ENCODE data around the gene TCF7. TPM values are rescaled to one million over a fixed set of nuclear protein-coding genes. Genes with fewer than 3 reads are reported as not detected.

The TCF7 gene
- total RNA-seq (2014; rRNA removed; shearing (Covaris generic)): 5.0 and 11.1 TPM in 2 replicates

DNA sequence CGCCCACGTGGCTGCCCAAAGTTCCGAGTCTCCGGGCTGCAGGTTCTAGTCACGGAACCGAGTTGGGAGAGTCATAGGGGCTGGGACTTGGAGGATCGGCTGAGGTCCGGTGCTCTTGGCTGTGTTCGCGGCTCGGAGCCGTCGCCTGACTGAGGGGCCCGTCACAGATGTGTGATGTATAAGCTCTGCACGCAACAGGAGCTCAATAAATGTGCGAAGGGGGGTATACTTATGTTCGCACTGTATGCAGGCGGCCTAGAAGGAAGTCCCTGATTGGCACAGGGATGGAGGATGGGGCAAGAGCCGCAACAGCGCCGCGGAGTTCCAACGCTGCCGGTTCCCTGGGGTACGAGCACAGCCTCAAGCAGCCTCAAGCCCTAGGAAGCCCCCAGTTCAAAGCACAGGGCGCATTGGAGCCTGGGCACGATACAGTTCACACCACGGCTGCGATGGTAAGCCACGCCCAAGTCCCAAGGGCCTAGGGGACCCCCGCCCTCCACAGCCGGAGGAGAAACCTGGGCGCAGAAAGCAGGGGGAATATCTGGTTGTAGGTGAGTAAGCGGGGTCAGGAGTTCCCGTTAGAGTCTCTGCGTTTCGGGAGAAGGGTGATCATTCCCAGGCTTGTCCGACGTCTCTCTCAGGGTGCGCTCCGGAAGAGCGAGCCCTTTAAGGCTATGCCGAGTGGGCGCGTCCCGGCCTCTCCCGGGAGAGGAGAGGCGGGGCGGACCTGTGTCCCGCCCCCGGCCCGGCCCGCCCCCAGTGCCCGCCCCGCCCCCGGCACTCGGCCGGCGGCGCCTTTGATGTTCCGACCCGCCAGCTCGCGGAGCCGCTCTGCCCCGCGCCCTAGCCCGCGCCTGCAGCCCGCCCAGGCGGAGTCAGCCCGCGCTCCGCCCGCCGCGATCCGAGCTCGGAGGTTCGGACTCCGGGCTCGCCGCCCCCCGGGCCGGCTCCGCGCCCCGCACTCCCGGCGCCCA is at the start of gene TCF7:
Gene TCF7 (plus strand): TSS at position 780 of the 974 bp plus-strand sequence. CDS start 226 bp downstream, outside the sequence.
- in situ Hi-C loops (cut with HindIII; ENCODE audit: low sequenced_read_pairs): no loop called here
- DNase-seq (ENCODE audit: low spot score): peak; percentile 72

DNA sequence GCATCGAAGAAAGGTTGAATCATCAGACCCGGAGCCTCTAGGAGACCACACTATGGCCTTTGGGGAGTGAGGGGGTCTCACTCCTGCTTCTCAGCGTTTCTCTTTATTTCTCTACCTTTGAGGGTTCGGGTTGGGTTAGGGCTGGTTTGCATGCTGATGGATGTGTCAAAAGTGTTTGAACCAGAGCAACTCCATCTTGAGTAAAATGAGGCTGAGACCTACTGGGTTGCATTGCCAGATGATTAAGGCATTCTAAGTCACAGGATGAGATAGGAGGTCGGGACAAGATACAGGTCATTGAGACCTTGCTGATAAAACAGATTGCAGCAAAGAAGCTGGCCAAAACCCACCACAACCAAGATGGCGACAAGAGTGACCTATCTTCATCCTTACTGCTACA is 44.9 kb upstream of the TCF7 start:
- in situ Hi-C loops (cut with HindIII; ENCODE audit: low sequenced_read_pairs): no loop called here
- DNase-seq (ENCODE audit: low spot score): no peak

DNA sequence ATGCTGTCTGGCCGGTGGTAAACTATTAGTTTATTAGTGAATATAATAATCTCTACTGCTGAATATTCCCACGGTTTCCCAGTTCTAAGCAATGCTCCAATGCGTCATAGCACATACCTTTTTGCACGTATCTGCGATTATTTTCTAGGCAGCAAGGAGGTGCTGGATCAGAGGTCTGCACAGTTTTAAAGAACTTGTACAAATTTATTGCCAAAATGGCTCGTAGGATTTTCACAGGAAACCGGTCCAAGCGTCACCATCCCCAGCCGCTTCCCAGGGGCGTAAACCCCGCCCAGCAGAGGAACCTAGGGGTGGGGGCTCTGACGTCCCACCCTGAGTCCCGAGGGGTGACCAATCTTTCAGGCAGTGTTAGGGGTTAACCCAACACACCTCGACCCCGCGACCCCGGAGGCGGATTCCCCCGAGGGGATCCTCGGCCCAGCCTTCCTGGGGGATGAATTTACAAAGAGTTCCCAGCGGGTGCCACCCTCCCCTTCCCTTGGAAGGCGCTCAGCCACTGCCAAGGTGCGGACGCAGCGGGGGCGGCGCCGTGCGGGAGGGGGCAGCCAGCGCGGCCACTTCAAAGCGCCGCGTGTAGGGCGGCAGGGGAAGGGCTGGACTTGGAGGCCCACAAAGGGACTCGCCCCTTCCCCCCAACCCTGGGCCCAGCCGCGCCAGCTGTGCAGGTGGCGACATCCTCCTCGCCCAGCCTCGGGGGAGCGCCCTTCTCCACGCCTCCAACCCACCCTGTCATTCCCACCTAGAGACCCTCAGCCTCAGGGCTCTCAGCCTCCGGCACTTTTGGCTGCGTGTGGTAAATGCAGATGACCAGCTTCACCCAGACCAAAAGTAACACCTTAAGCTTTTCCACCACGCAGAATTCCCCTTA is 43.5 kb upstream of the TCF7 start:
- DNase-seq (ENCODE audit: low spot score): no peak
- in situ Hi-C loops (cut with HindIII; ENCODE audit: low sequenced_read_pairs): loop anchor here (5.0 kb wide), 1 partner anchor 81 kb away; no protein-coding TSS in a partner anchor

DNA sequence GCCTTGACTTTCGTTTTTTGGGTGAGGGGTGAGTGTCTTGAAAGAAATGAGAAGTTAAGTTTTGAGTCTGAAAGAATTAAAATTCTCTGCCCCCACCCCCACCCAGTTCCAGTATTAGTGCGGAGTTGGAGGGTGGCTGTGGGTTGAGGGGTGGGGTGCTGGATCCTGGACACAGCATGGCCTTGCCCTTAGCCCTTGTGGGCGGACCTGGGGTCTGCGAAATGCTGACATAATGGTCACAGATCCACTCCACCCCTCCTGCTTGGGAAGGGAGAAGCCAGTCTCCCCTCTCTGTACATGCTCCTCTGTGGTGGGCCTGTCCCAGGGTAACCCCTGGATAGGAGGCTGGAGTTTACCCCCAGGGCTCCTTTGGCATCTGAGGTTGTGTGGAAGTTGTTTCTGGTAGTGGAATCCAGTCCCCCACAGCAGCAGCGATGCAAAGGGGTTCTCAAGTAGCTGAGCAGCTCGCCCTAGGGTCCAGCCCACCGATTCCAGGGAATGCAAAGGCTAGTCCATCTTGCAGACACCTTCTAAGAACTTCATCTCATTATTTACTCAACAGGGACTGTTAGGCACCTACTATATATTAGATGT is 42.8 kb upstream of the TCF7 start:
- DNase-seq (ENCODE audit: low spot score): no peak
- in situ Hi-C loops (cut with HindIII; ENCODE audit: low sequenced_read_pairs): loop anchor here (5.0 kb wide), 1 partner anchor 81 kb away; no protein-coding TSS in a partner anchor

DNA sequence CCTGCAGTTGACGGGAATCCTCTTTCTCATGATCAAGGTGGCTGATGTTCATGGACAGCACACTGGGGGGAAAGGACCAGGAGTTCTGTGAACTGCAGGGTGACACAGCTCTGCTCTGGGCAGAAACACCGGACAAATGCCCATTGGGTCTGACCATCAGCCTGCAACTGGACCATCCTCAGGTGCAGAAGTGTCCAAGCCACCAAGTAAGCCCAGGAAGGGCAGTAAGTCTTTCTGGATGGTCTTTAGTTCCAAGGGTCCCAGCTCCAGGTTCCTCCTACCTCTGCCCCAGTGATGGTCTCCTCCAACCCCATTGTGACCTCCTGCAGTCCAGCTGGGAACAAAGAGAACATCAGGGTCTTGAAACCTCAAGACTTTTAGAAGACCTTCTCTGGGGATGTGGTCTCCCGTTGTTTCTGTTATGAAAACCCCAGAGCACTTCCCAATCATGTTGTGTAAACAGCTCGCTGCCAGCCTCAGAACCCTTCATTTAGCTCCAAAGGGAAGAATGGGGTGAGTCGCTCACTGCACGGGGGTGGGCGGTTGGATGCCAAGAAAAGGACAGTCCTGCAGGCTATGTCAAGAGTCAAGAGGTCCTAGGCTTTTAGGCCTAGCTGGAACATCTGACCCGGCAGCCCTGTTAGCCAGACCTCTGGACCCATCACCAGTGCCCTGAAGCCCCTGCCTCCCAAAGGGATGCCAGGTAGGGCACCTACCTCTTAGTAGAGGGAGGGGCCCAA is 41.8 kb upstream of the TCF7 start:
- no peak for DNase-seq (ENCODE audit: low spot score)
- in situ Hi-C loops (cut with HindIII; ENCODE audit: low sequenced_read_pairs): loop anchor here (5.0 kb wide), 1 partner anchor 80 kb away; no protein-coding TSS in a partner anchor

DNA sequence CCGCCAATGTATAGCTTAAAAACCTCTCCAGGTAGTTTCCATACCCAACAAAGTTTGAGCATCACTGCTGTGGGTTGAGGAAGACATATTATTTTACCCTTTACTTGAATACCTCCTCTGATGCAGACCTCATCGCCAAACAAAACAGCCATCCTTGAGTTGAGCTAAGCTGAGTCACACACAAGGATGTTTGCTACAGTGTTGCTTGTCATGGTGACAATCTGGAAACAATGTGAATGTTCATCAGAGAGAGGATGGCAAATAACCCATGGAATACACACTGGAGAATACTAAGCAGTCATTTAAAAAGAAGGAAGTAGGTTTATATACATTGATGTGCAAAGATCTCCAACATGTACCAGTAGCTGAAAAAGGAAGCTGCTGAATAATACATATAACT is 41.1 kb upstream of the TCF7 start:
- no peak for DNase-seq (ENCODE audit: low spot score)
- in situ Hi-C loops (cut with HindIII; ENCODE audit: low sequenced_read_pairs): loop anchor here (5.0 kb wide), 1 partner anchor 79 kb away; no protein-coding TSS in a partner anchor

DNA sequence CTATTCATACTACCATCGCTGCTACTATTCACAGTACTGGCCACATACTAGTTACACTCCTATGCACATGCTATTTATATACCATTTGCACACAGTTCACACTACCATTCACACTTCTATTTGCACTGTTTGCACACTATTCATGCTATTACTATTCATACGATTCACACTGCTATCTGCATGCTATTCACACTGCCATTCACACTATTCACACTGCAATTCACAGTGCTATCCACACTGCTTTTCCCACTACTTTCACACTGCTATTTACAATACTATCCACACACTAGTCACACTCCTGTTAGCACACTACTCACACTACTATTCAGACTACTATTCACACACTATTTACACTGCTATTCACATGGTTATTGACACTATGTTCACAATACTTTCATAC is 39.4 kb upstream of the TCF7 start:
- in situ Hi-C loops (cut with HindIII; ENCODE audit: low sequenced_read_pairs): no loop called here
- DNase-seq (ENCODE audit: low spot score): no peak

DNA sequence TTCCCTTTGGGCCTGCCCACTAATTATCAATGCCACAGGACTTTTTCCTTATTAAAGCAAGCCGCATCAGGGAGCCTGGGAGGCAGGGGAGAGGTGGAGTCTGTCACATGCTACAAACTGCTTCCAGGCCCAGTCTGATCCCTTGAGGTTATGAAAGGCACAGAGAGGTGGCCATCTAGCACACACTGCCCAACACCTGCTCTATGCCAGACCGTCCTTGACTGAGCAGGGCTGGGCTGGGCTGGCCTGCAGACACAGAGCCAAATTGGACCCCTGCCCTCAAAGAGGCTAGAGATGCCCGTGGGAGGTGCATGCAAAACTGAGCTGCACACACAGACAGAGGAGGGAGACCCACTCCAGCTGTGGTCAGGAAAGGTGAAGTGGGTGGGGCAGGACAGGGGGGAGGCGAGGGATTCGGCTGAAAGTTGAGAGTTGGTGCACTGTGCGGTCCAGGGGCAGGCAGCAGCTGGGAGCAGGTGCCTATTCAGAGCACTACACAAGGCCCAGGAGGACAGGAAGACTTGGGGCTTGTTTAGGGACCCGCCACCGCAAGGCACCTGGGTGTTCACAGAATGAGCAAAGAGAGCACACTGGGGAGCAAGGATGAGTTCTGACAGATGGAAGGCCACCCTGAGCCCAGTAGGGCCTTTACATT is 36.4 kb upstream of the TCF7 start:
- in situ Hi-C loops (cut with HindIII; ENCODE audit: low sequenced_read_pairs): no loop called here
- no peak for DNase-seq (ENCODE audit: low spot score)

DNA sequence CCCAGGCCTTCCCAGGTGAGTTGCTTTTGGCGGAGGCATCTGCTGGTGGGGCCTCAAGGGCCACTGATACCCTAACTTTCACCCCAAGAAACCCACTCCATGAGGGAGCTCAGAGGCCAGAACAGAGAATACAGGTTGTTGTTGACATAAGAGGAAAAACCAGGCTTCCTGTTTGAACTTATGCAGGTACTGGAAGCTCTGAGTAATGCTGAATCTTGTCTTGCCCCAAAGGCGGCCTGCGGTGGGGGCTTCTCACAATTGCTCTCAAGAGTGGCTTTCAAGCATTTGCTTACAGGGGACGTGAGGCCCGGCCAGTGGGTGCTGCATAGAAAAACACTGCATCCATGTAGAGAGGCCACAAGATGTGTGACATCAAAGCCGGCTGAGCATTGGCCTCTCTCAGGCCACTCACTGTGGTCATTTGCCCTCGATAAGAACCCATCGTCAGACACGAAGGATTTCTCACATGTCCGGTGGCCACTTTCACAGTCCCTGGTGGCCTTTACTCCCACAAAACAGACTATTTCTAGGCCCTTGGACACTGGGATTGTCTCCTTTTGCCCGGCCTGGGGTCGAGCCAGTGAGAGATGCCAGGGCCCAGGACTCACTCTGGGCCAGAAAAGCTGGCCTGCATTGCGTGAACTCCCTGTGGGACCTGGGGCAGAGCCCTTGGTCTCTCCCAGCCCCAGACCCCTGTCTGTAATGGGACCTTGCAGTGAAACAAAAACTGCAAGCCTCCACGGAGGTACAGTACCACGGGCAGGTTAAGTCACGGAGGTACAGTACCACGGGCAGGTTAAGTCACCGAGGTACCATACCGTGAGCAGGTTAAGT is 34.5 kb upstream of the TCF7 start:
- in situ Hi-C loops (cut with HindIII; ENCODE audit: low sequenced_read_pairs): no loop called here
- no peak for DNase-seq (ENCODE audit: low spot score)

DNA sequence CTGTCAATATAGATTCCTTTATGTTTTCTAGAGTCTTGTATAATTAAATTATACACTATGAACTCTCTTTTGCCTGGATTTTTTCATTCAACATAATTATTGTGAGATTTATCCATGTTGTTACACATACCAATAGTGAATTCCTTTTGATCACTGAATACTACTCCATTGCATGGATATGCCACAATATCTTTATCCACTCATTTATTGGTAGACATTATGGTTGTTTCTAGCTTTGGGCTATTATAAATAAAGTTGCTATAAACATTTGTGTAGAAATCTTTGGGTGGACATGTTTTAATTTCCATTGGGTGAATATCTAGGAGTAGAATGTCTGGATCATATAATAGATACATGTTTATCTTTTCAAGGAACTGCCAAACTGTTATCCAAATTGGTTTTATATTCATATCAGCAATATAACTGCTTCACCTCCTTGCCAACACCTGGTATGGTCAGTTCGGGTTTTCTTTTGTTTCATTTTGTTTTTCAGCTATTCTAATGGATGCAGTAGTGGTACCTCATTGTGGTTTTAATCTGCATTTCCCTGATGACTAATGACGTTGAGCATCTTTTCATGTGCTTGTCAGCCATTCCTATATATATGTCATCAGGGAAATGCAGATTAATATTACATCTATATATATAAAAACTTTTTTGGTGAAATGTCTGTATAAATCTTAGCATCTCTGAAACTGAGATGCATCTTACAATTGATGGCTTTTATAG is 32.1 kb upstream of the TCF7 start:
- no peak for DNase-seq (ENCODE audit: low spot score)
- in situ Hi-C loops (cut with HindIII; ENCODE audit: low sequenced_read_pairs): no loop called here

DNA sequence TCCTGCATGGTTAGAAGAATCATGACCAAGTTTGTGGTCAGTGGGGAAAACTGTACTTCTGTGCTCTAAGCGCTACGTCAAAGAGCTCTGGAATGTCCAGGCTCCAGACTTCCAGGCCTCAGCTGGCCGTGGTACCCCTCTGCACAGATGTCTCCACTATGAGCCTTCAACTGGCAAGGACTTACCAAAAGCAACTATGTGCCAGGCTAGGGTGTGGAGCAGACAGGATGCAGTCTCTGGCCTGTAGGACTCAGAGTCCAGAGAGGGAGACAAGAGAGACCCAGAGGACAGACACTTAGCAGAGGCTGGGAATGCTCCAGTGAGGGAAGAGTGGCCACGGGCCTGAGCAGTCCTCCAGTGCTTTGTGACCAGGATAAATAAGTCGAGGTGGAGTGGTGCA is 31.0 kb upstream of the TCF7 start:
- in situ Hi-C loops (cut with HindIII; ENCODE audit: low sequenced_read_pairs): no loop called here
- no peak for DNase-seq (ENCODE audit: low spot score)

DNA sequence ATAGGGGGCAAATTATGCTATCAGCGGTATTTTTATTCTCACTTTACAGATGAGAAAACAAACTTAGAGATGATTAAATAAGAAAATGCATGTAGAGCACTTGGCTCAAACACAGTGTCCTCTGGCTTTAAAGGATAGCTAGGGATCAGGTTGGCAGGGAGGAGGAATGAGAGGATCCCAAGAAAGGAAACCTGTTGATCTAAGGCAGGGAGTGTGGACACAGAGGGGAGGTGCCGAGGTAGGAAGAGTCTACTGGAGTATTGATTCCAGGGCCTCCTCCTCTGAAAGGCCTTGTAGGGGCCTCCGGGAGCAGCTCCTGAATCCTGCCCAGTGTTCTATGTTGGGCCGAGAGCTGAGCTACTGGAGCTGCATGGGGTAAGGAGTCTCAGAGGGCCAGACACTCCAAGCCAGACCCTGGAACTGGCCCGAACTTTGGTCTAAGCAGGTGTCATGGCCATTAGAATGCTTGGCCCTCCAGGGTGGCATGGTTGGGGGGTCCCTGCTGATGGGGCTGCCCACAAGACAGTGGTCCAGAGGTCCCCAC is 30.4 kb upstream of the TCF7 start:
- in situ Hi-C loops (cut with HindIII; ENCODE audit: low sequenced_read_pairs): no loop called here
- DNase-seq (ENCODE audit: low spot score): no peak

DNA sequence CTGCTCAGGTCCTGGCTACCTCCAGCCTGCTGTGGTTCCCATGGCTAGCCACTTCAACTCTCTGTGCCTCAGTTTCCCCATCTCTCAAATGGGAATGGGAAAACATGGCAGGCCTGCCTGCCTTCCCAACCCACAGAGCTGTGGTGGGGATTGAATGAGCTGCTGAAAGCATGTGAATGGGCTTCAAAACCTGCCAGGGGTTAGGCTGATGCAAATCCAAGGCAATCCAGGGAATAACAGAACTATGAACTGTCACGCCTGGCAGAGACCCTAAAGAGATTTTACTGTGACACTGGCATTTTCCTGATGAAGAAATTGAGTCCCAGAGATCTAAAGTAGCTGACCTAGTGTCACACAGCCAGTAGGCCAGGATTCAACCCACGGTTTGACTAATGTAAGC is 29.9 kb upstream of the TCF7 start:
- no peak for DNase-seq (ENCODE audit: low spot score)
- in situ Hi-C loops (cut with HindIII; ENCODE audit: low sequenced_read_pairs): no loop called here

DNA sequence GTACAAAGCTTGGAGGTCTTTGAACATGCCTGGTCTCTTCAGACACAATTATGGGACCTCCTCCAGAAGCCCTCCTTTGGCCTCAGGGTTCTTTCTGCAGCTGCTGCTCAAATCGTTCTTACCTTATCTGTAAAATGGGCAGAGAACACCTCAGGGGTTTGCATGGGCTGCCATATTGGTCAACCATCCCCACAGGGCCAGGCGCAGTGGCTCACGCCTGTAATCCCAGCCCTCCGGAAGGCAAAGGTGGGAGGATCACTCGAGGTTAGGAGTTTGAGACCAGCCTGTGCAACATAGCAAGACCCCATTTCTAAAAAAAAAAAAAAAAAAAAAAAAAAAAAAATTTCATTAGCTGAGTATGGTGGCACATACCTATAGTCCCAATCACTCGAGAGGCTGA is 29.1 kb upstream of the TCF7 start:
- no peak for DNase-seq (ENCODE audit: low spot score)
- in situ Hi-C loops (cut with HindIII; ENCODE audit: low sequenced_read_pairs): no loop called here

DNA sequence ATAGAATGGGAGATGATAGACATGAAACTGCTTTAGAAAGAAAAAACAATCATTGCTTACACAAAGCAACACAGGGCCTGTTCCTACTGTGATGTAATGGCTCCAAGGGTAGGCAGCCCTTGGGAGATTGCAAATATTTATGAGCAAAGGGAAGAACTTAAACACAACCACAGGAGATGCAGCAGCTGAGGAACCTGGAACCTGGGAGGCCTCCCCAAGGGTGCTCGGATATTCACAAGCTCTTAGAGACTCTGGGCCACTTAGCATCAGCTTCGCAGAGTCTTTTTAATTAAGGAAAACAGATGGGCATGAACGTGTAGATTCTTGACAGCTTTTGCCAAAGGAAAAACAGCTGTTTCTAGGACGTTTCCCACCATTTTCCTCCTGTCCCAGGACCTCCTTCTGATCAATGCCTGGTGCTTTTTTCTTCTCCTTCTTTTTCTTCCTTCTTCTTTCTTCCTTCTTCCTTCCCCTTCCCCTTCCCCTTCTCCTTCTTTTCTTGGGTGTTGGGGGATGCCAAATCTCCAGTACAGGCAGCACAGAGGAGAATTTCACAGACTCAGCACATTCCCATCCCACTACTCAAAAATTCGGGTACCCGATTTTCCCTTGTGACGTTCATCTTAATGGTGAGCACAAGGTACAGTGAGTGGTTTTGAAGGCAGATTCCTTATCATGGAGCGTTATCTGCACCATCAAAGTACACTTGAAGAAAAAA is 28.1 kb upstream of the TCF7 start:
- in situ Hi-C loops (cut with HindIII; ENCODE audit: low sequenced_read_pairs): no loop called here
- DNase-seq (ENCODE audit: low spot score): no peak

DNA sequence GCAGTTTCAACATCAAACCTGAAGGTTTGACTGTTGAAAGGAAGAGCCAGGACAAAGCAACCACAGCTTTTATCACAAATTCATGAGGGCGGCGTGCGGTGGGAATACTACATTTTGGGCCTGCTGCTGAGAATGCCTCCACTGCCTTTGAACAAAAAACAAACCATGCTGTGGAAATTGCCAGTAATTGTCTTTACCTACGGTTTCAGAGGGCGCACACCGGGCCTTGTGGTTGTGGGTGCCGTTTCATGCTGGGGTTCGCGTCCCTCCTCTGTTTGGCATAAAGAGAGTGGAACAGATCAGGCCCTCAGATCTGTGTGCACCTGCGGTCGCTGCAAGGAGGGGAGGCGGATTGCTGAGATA is 27.6 kb upstream of the TCF7 start:
- in situ Hi-C loops (cut with HindIII; ENCODE audit: low sequenced_read_pairs): no loop called here
- DNase-seq (ENCODE audit: low spot score): no peak

Data from G401 (cell line).